ENCODE data around the gene ZNF32.

DNA sequence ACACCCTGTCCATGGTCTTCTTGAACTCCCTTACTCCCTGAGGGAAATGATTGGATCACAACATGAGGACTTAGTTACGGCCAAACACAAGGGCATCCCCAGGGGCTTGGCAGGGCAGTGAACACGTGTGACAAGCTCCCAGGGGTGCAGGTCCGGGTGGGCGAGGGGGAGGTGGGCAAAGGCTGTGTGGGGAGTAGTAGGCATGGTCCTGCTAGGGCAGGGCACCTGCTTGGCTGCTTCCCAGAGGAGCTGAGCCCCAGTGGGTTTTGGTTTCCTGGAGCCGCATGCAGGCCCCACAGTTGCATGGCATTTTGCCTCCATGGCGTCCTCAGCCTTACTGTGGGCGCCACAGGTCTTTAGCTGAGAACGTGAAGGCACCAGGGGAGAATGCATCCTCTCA lies 46.6 kb upstream of the ZNF32 start:
- TF ChIP-seq POLR2AphosphoS5 (IDR thresholded peaks at IDR 0.05; ENCODE audit: insufficient read depth in 1 of 2, low read depth in 1 of 2) (no peak), POLR2A (IDR thresholded peaks at IDR 0.05) (no peak)
